GM23248 (cell line): Measurements from ENCODE around the gene PTGDR. TPM values are rescaled to one million over a fixed set of nuclear protein-coding genes. Genes with fewer than 3 reads are reported as not detected.

Source experiments
- DNase-seq: peaks from one replicate; pipeline ENCODE4 v3.0.0-alpha.2; 2015
- H2AFZ ChIP-seq: fragments of 200-600 bp; sonication (generic); 2 replicates; pipeline ENCODE4 v1.6.1; 2016; ENCODE audit warnings: antibody characterized with exemption
- H3F3A ChIP-seq: fragments of 200-600 bp; sonication (generic); 2 replicates; pipeline ENCODE4 v1.6.1; 2016; ENCODE audit warnings: mild to moderate bottlenecking, antibody characterized with exemption, mixed run types; ENCODE audit not compliant: insufficient read depth
- H3K27ac ChIP-seq: fragments of 200-600 bp; sonication (generic); 2 replicates; pipeline ENCODE4 v1.5.1; 2016; ENCODE audit warnings: mild to moderate bottlenecking
- H3K27me3 ChIP-seq: fragments of 200-600 bp; sonication (generic); replicated peaks from 2 replicates; pipeline ENCODE4 v1.6.1; 2016; ENCODE audit warnings: mild to moderate bottlenecking; ENCODE audit not compliant: insufficient read depth
- H3K36me3 ChIP-seq: fragments of 200-600 bp; sonication (generic); 2 replicates; pipeline ENCODE4 v1.6.1; 2016; ENCODE audit warnings: low read depth, mild to moderate bottlenecking
- H3K4me1 ChIP-seq: fragments of 200-600 bp; sonication (generic); 2 replicates; pipeline ENCODE4 v1.6.1; 2016; ENCODE audit warnings: mild to moderate bottlenecking; ENCODE audit not compliant: insufficient read depth
- H3K4me2 ChIP-seq: fragments of 200-600 bp; sonication (generic); one replicate; pipeline ENCODE4 v1.6.1; 2016; ENCODE audit warnings: mild to moderate bottlenecking; ENCODE audit not compliant: unreplicated experiment
- H3K4me3 ChIP-seq: fragments of 200-600 bp; sonication (generic); 2 replicates; pipeline ENCODE4 v1.5.1; 2016; ENCODE audit warnings: mild to moderate bottlenecking
- H3K79me2 ChIP-seq: fragments of 200-600 bp; sonication (generic); 2 replicates; pipeline ENCODE4 v1.6.1; 2016; ENCODE audit warnings: mild to moderate bottlenecking; ENCODE audit not compliant: insufficient read depth
- H3K9ac ChIP-seq: fragments of 200-600 bp; sonication (generic); 2 replicates; pipeline ENCODE4 v1.6.1; 2016; ENCODE audit warnings: mild to moderate bottlenecking
- H3K9me2 ChIP-seq: fragments of 200-600 bp; sonication (generic); 2 replicates; pipeline ENCODE4 v1.6.1; 2016; ENCODE audit warnings: mixed run types, mild to moderate bottlenecking, moderate library complexity; ENCODE audit not compliant: insufficient read depth
- H3K9me3 ChIP-seq: fragments of 200-600 bp; sonication (generic); one replicate; pipeline ENCODE4 v1.6.1; 2017; ENCODE audit warnings: low read depth
- H4K20me1 ChIP-seq: fragments of 200-600 bp; sonication (generic); 2 replicates; pipeline ENCODE4 v1.6.0; 2016; ENCODE audit not compliant: insufficient read depth
- EZH2 ChIP-seq: fragments of 200-600 bp; sonication (generic); IDR thresholded peaks from 2 replicates; pipeline ENCODE4 v1.6.1; 2018; ENCODE audit warnings: antibody characterized with exemption, mild to moderate bottlenecking; ENCODE audit not compliant: insufficient read depth, poor library complexity, severe bottlenecking
- EZH2phosphoT487 ChIP-seq: fragments of 200-600 bp; sonication (generic); IDR thresholded peaks from 2 replicates; pipeline ENCODE4 v1.6.1; 2018; ENCODE audit warnings: antibody characterized with exemption, moderate library complexity, mild to moderate bottlenecking, low read depth; ENCODE audit not compliant: insufficient read depth
- WGBS, 2 experiments: methylation state at CpG; one replicate each; pipeline ENCODE4 v1.1.6; 2015 to 2017; ENCODE audit warnings: low lambda C conversion rate in 2 of 2, low coverage in 1 of 2; ENCODE audit errors: missing lambda C conversion rate in 2 of 2; 5-methylcytosine and 5-hydroxymethylcytosine counted together
- in situ Hi-C: fragments of 300-500 bp; cut with MboI; formaldehyde crosslinking; loops from 2 replicates; pipeline ENCODE4 v1.15.0; 2020
- polyA plus RNA-seq: library from polyadenylated mRNA; unstranded; fragments of >200 nt; fragmentation: Nextera tagmentation; extraction: Ambion mirVana; gene quantifications from 2 replicates; pipeline ENCODE4 v1.2.1, GENCODE V29; 2016
- total RNA-seq: library from RNA; depleted of rRNA; stranded (reverse); fragments of >200 nt; shearing (Covaris generic); gene quantifications from 2 replicates; pipeline ENCODE4 v1.2.3, GENCODE V29; 2014

Gene PTGDR
- total and polyA plus RNA-seq, 2 experiments from 2014 or later, result 0.09 TPM; not detected in 1

DNA sequence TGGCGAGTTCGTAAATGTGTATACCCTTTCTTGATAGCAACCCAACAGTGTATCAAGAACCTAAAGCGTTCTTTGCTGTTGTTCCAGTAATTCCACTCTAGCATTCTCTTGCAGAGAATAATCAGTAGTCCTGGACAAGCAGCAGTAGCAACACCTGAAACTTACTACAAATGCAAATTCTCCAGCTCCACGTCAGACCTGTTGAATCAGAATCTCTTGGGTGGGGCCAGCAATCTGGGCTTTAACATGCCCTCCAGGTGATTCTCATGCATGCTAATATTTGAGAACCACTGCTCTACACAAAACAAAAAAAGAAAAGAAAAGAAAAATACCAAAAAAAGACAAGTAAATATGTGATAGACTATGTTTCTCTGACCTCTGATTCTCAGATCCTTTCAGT is 10.1 kb downstream of the PTGDR start:
- Histone ChIP-seq H3K4me3 (no peak overlapping the region), H3K27ac (no peak overlapping the region), H3F3A (peaks cover 11% of the 10 kb centered on the region; the same call in 1 of the 2 replicates), H3K9me2 (no peaks in the 10 kb centered on the region), H3K9me3 (no peaks in the 10 kb centered on the region), H3K4me2 (no peak overlapping the region), H3K9ac (no peak overlapping the region), H3K79me2 (no peaks in the 10 kb centered on the region), H3K36me3 (no peaks in the 10 kb centered on the region), H4K20me1 (no peaks in the 10 kb centered on the region), H3K4me1 (peaks cover 13% of the 10 kb centered on the region), H3K27me3 (no peaks in the 10 kb centered on the region), H2AFZ (no peak overlapping the region)
- WGBS, 2 experiments, result 87 to 94% methylated on average over 4 of the region's 4 CpGs
- no peak for DNase-seq
- in situ Hi-C loops, result loop anchor here (10.0 kb wide), 1 partner anchor 273 kb away; no protein-coding TSS in a partner anchor
- TF ChIP-seq EZH2, result no peak
- TF ChIP-seq EZH2phosphoT487, result no peak

DNA sequence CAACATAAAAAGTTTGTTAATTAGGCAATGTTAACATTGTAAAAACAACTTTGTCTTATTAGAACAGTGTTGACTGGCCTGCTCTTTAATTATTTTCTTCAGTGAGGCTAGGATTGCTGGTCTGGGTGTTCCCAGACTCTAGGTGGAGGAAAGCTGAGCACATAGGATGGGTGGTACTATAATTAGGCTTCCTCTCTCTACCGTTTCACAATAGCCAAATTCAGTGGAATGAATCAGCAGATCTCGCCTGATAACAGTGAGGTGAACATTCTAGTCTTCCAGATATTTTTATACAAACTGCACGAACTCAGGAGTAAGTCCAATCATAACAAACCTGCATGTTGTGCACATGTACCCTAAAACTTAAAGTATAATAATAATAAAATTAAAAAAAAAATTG is 11.9 kb downstream of the PTGDR start:
- H3K4me2 ChIP-seq, result peak overlapping the region; percentile 47
- H3K9ac ChIP-seq, result no peak overlapping the region
- H4K20me1 ChIP-seq, result no peaks in the 10 kb centered on the region
- H3K4me1 ChIP-seq, result peaks cover 13% of the 10 kb centered on the region
- H3K79me2 ChIP-seq, result no peaks in the 10 kb centered on the region
- H3K9me2 ChIP-seq, result no peaks in the 10 kb centered on the region
- in situ Hi-C loops, result loop anchor here (10.0 kb wide), 1 partner anchor 275 kb away; no protein-coding TSS in a partner anchor
- no peaks in the 10 kb centered on the region for H3K9me3 ChIP-seq
- H3K4me3 ChIP-seq, result no peak overlapping the region
- H2AFZ ChIP-seq, result no peak overlapping the region
- H3K36me3 ChIP-seq, result no peaks in the 10 kb centered on the region
- H3K27ac ChIP-seq, result peak overlapping the region; percentile 10; the same call in 1 of the 2 replicates
- peak; percentile 76 for DNase-seq
- H3K27me3 ChIP-seq, result no peaks in the 10 kb centered on the region
- TF ChIP-seq EZH2 (no peak), EZH2phosphoT487 (no peak)
- peaks cover 11% of the 10 kb centered on the region; the same call in 1 of the 2 replicates for H3F3A ChIP-seq
- 15 to 17% methylated on average over 3 of the region's 3 CpGs for WGBS, 2 experiments

- Histone ChIP-seq H4K20me1 (no peaks in the 10 kb centered on the region), H3K9me2 (no peaks in the 10 kb centered on the region), H3K79me2 (no peaks in the 10 kb centered on the region), H3K4me1 (peaks cover 24% of the 10 kb centered on the region), H3K4me2 (no peak overlapping the region), H2AFZ (no peak overlapping the region), H3K4me3 (no peak overlapping the region), H3F3A (peaks cover 24% of the 10 kb centered on the region), H3K9ac (no peak overlapping the region), H3K36me3 (no peaks in the 10 kb centered on the region), H3K27me3 (no peaks in the 10 kb centered on the region), H3K27ac (no peak overlapping the region), H3K9me3 (no peaks in the 10 kb centered on the region)
- no peak for DNase-seq
- in situ Hi-C loops, result no loop called here
- no peak for TF ChIP-seq EZH2
- TF ChIP-seq EZH2phosphoT487, result no peak
- 86 to 93% methylated on average over 2 of the region's 2 CpGs for WGBS, 2 experiments
Observed at GRCh38 chr14:52283099-52283498, 15.6 kb downstream of the PTGDR start.

DNA sequence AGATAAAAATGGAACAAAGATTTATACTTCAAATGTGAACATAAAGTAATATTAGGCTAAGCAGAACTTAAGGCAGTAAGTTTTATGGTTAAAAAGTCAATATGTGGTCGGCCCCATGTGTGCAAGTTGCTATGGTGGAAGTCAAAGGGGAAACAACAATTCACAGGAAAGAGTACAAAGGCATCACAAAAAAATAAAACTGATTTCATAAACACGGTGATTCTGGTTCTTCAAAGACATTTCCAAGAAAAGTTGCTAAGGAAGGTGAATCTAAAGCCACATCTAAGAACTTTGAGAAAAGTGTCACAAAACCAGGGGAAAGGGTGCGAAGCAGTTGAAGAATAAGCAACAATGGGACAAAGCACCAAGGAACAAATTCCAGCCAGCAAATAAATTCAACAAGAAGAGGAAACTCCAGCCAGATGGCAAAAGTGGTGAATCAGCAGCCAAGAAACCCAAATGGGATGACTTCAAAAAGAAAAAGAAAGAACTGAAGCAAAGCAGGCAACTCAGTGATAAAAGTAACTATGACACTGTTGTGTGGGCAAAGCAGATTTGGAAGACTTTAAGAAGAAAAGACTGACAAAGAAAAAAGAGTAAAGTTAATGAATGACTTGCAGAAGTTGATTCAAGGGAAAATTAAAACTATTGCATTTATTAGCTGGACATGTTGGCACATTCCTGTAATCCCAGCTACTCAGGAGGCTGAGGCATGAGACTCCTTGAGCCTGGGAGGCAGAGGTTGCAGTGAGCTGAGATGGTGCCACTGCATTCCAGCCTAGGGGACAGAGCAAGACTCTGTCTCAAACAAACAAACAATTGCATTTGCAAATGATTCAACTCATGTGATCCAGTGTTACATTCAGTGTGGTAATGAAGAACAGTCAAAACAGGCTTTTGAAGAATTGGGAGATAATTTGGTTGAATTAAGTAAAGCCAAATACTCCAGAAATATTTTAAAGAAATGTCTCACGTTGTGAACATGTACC is 19.5 kb downstream of the PTGDR start:
- no peak overlapping the region for H3K4me2 ChIP-seq
- H3K36me3 ChIP-seq, result no peaks in the 10 kb centered on the region
- no peak overlapping the region for H2AFZ ChIP-seq
- WGBS, 2 experiments, result 15 to 19% methylated on average over 4 of the region's 4 CpGs
- no peak overlapping the region for H3K4me3 ChIP-seq
- DNase-seq, result peak; percentile 58
- TF ChIP-seq EZH2phosphoT487 (no peak), EZH2 (no peak)
- in situ Hi-C loops, result no loop called here
- no peaks in the 10 kb centered on the region for H3K27me3 ChIP-seq
- H3K27ac ChIP-seq, result no peak overlapping the region
- H3F3A ChIP-seq, result peaks cover 14% of the 10 kb centered on the region
- H3K4me1 ChIP-seq, result peaks cover 11% of the 10 kb centered on the region
- no peaks in the 10 kb centered on the region for H3K9me2 ChIP-seq
- no peaks in the 10 kb centered on the region for H3K9me3 ChIP-seq
- H3K9ac ChIP-seq, result no peak overlapping the region
- no peaks in the 10 kb centered on the region for H3K79me2 ChIP-seq
- no peaks in the 10 kb centered on the region for H4K20me1 ChIP-seq
